Caco-2 (cell line): ENCODE data around the gene ST8SIA6. TPM values are rescaled to one million over a fixed set of nuclear protein-coding genes. Genes with fewer than 3 reads are reported as not detected.

Source experiments
- BruUV-seq: library from RNA; stranded (reverse); fragments of 400-500 nt; replicated peaks from 2 replicates; lab custom pipeline; 2021; lab: Mats Ljungman, UMichigan
- CTCF ChIA-PET: fragments of 300-600 bp; sonication (Branson Sonifier 250); formaldehyde crosslinking; loops from one replicate; lab custom pipeline; 2022; ENCODE audit warnings: antibody characterized with exemption; lab: Charles Lee
- POLR2A ChIA-PET: fragments of 300-600 bp; sonication (Branson Sonifier 250); formaldehyde crosslinking; loops from one replicate; lab custom pipeline; 2022; ENCODE audit warnings: antibody characterized with exemption; lab: Charles Lee
- DNase-seq, 2 experiments: peaks; one replicate each; pipeline versions ENCODE4 v3.0.0 to v3.0.0-alpha.2; 2020 to 2022
- H3K27me3 ChIP-seq: replicated peaks from 2 replicates; pipeline ENCODE4 v1.6.0; 2011; ENCODE audit warnings: low read length; ENCODE audit not compliant: control insufficient read depth, insufficient read depth
- H3K36me3 ChIP-seq: 2 replicates; pipeline ENCODE4 v1.5.1; 2011; ENCODE audit warnings: low read length; ENCODE audit not compliant: control insufficient read depth, insufficient read depth
- H3K4me1 ChIP-seq: fragments of 250-450 bp; sonication (Bioruptor Pico); 2 replicates; pipeline ENCODE4 v1.5.1; 2020; ENCODE audit warnings: mild to moderate bottlenecking
- H3K4me3 ChIP-seq: 2 replicates; pipeline ENCODE4 v1.5.1; 2011; ENCODE audit warnings: low read depth, mild to moderate bottlenecking, control low read depth, low read length
- H3K9me3 ChIP-seq: fragments of 250-450 bp; sonication (Bioruptor Pico); 2 replicates; pipeline ENCODE4 v1.5.1; 2020; ENCODE audit warnings: mild to moderate bottlenecking, moderate library complexity
- H3K27ac Mint-ChIP-seq: one replicate; pipeline ENCODE4 v1.8.0; 2022; ENCODE audit warnings: mixed read lengths; ENCODE audit not compliant: unreplicated experiment
- H3K27me3 Mint-ChIP-seq: one replicate; pipeline ENCODE4 v1.8.0; 2022; ENCODE audit warnings: mixed read lengths; ENCODE audit not compliant: insufficient read depth, unreplicated experiment
- H3K36me3 Mint-ChIP-seq: one replicate; pipeline ENCODE4 v1.8.0; 2022; ENCODE audit warnings: mild to moderate bottlenecking, mixed read lengths; ENCODE audit not compliant: insufficient read depth, unreplicated experiment
- H3K4me1 Mint-ChIP-seq: one replicate; pipeline ENCODE4 v1.8.0; 2022; ENCODE audit warnings: low read depth, mixed read lengths; ENCODE audit not compliant: unreplicated experiment
- H3K4me3 Mint-ChIP-seq: one replicate; pipeline ENCODE4 v1.8.0; 2022; ENCODE audit warnings: mild to moderate bottlenecking, moderate library complexity, mixed read lengths; ENCODE audit not compliant: unreplicated experiment
- H3K9me3 Mint-ChIP-seq: one replicate; pipeline ENCODE4 v1.8.0; 2022; ENCODE audit warnings: mixed read lengths; ENCODE audit not compliant: unreplicated experiment
- CTCF ChIP-seq, 2 experiments: fragments of 200-600 bp in 1 of 2; IDR thresholded peaks; 1 replicate in 1 of 2; 2 replicates in 1 of 2; pipeline versions ENCODE4 v1.5.1 to v1.8.0; 2011 to 2022; ENCODE audit warnings: antibody characterized with exemption in 1 of 2, control low read depth in 1 of 2, inconsistent platforms in 1 of 2, low read depth in 1 of 2, low read length in 1 of 2, mild to moderate bottlenecking in 1 of 2, moderate library complexity in 1 of 2; ENCODE audit not compliant: insufficient read depth in 1 of 2, severe bottlenecking in 1 of 2, unreplicated experiment in 1 of 2
- intact Hi-C: fragments of 100-400 bp; cut with micrococcal nuclease; formaldehyde crosslinking; loops from one replicate; pipeline ENCODE4 v1.10.0; 2022; ENCODE audit not compliant: unreplicated experiment
- total RNA-seq: library from RNA; stranded (reverse); gene quantifications from 2 replicates; pipeline ENCODE4 v1.2.3, GENCODE V29; 2022

ST8SIA6 gene
- total RNA-seq, 1 experiment from 2014 or later = 0.16 TPM

GRCh38 chr10:17457083-17457482 is 2.7 kb upstream of the ST8SIA6 start:
- Mint-ChIP-seq H3K27ac (no peak overlapping the region), H3K9me3 (no peaks in the 10 kb centered on the region), H3K4me3 (no peak overlapping the region), H3K27me3 (peaks cover 12% of the 10 kb centered on the region), H3K4me1 (no peaks in the 10 kb centered on the region), H3K36me3 (no peaks in the 10 kb centered on the region)
- no peaks in the 10 kb centered on the region for H3K36me3 ChIP-seq
- intact Hi-C loops = no loop called here
- H3K27me3 ChIP-seq = peaks cover 4% of the 10 kb centered on the region; the same call in 1 of the 2 replicates
- no TSS peak for BruUV-seq
- H3K4me3 ChIP-seq = no peak overlapping the region
- POLR2A ChIA-PET = no interaction called here
- no peak for TF ChIP-seq CTCF (IDR thresholded peaks at IDR 0.05; ENCODE audit: insufficient read depth in 1 of 2, low read depth in 1 of 2, low read length in 1 of 2, severe bottlenecking in 1 of 2, unreplicated experiment in 1 of 2)
- peaks cover 9% of the 10 kb centered on the region; the same call in 1 of the 2 replicates for H3K4me1 ChIP-seq
- no peak for DNase-seq
- H3K9me3 ChIP-seq = no peaks in the 10 kb centered on the region; the same call in 1 of the 2 replicates
- CTCF ChIA-PET = no interaction called here

GRCh38 chr10:17456032-17456548 is 1.7 kb upstream of the ST8SIA6 start:
- Histone ChIP-seq H3K9me3 (no peaks in the 10 kb centered on the region; the same call in 1 of the 2 replicates), H3K4me3 (no peak overlapping the region), H3K4me1 (peaks cover 9% of the 10 kb centered on the region; the same call in 1 of the 2 replicates), H3K36me3 (no peaks in the 10 kb centered on the region), H3K27me3 (peaks cover 4% of the 10 kb centered on the region; the same call in 1 of the 2 replicates)
- no peak overlapping the region for H3K4me3 Mint-ChIP-seq
- ChIA-PET POLR2A (no interaction called here), CTCF (no interaction called here)
- H3K36me3 Mint-ChIP-seq = no peaks in the 10 kb centered on the region
- H3K27me3 Mint-ChIP-seq = peaks cover 20% of the 10 kb centered on the region
- DNase-seq = no peak
- H3K27ac Mint-ChIP-seq = no peak overlapping the region
- intact Hi-C loops = no loop called here
- TF ChIP-seq CTCF (IDR thresholded peaks at IDR 0.05; ENCODE audit: insufficient read depth in 1 of 2, low read depth in 1 of 2, low read length in 1 of 2, severe bottlenecking in 1 of 2, unreplicated experiment in 1 of 2) = no peak
- no TSS peak for BruUV-seq
- H3K4me1 Mint-ChIP-seq = no peaks in the 10 kb centered on the region
- H3K9me3 Mint-ChIP-seq = no peaks in the 10 kb centered on the region

GRCh38 chr10:17455015-17455520 is 673 bp upstream of the ST8SIA6 start:
- H3K27ac Mint-ChIP-seq = no peak overlapping the region
- TF ChIP-seq CTCF (IDR thresholded peaks at IDR 0.05; ENCODE audit: insufficient read depth in 1 of 2, low read depth in 1 of 2, low read length in 1 of 2, severe bottlenecking in 1 of 2, unreplicated experiment in 1 of 2) = no peak
- CTCF ChIA-PET = interaction anchor here (0.9 to 2.8 kb wide), 2 partner anchors 165 to 199 kb away, joined by 3 to 7 read pairs; no protein-coding TSS in a partner anchor

More at GRCh38 chr10:17455015-17455520, 673 bp upstream of the ST8SIA6 start:
- POLR2A ChIA-PET = no interaction called here
- Histone ChIP-seq H3K27me3 (peaks cover 4% of the 10 kb centered on the region; the same call in 1 of the 2 replicates), H3K36me3 (no peaks in the 10 kb centered on the region), H3K9me3 (no peaks in the 10 kb centered on the region; the same call in 1 of the 2 replicates), H3K4me3 (no peak overlapping the region; the same call in 1 of the 2 replicates), H3K4me1 (peaks cover 9% of the 10 kb centered on the region; the same call in 1 of the 2 replicates)
- no peaks in the 10 kb centered on the region for H3K36me3 Mint-ChIP-seq
- peaks cover 19% of the 10 kb centered on the region for H3K27me3 Mint-ChIP-seq
- H3K4me3 Mint-ChIP-seq = peak overlapping the region; percentile 77
- intact Hi-C loops = no loop called here
- peaks cover under 1% of the 10 kb centered on the region for H3K9me3 Mint-ChIP-seq
- BruUV-seq = no TSS peak
- no peaks in the 10 kb centered on the region for H3K4me1 Mint-ChIP-seq
- DNase-seq = no peak
